Keratinocyte (primary cell): ENCODE data around the gene PLB1.

Source experiments
- EZH2 ChIP-seq: IDR thresholded peaks from one replicate; pipeline ENCODE4 v1.6.1; 2012; ENCODE audit warnings: inconsistent platforms, mild to moderate bottlenecking, low read length, moderate library complexity
- TF ChIP-seq, protein P1 (sequence below), 3 experiments: IDR thresholded peaks in 1 of 3; conservative IDR thresholded peaks in 1 of 3; optimal IDR thresholded peaks in 1 of 3; 2 replicates in 2 of 3; 3 replicates in 1 of 3; pipeline versions ENCODE3 to v1.5.1; 2011; ENCODE audit warnings: low read length in 3 of 3, mild to moderate bottlenecking in 3 of 3, moderate library complexity in 2 of 3, control low read depth in 1 of 3, inconsistent platforms in 1 of 3; ENCODE audit not compliant: insufficient read depth in 2 of 3; ENCODE audit errors: extremely low read depth in 1 of 3

DNA sequence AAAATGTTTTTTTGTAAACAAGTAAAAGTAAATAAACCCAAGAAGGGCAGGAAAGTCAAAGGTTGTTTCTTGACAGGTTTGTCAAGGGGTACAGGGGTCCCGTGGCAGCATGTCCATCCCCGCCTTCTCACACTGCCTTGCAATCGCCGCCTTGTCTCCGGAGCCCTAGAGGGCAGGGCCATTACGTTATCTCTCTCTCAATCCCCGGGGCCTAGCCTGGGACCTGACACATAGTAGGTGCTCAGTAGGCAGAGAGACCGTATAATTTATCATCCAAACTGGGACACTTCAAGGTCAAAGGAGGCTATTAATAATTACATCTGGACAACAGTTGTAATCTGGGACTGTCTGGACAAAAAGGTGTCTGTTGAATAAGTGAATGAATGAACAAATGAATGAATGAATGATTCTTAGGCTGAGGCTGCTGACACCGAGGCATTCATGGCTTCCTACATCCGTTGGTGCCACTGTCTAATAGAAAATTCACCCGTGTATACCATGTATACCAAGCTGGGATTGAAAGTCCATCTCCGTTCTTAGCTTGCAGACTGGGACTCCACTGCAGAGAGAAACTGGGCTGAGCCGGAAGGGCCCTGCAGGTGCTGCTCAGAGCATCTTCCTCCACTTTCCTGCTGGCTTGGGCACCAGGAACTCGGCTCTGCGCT, 44.8 kb upstream of the PLB1 start:
- TF ChIP-seq, protein P1, sequence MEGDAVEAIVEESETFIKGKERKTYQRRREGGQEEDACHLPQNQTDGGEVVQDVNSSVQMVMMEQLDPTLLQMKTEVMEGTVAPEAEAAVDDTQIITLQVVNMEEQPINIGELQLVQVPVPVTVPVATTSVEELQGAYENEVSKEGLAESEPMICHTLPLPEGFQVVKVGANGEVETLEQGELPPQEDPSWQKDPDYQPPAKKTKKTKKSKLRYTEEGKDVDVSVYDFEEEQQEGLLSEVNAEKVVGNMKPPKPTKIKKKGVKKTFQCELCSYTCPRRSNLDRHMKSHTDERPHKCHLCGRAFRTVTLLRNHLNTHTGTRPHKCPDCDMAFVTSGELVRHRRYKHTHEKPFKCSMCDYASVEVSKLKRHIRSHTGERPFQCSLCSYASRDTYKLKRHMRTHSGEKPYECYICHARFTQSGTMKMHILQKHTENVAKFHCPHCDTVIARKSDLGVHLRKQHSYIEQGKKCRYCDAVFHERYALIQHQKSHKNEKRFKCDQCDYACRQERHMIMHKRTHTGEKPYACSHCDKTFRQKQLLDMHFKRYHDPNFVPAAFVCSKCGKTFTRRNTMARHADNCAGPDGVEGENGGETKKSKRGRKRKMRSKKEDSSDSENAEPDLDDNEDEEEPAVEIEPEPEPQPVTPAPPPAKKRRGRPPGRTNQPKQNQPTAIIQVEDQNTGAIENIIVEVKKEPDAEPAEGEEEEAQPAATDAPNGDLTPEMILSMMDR (optimal IDR thresholded peaks at IDR 0.05 in 1 of 3, IDR thresholded peaks at IDR 0.05 in 1 of 3, conservative IDR thresholded peaks at IDR 0.05 in 1 of 3; ENCODE audit: extremely low read depth in 1 of 3, insufficient read depth in 2 of 3, low read length in 3 of 3) = no peak
- no peak for TF ChIP-seq EZH2
